CD4-positive, alpha-beta T cell treated with Interleukin-15 for 4 hours (primary cell): ENCODE results near the gene GSTK1.
"Not testable (repeated sequence)": the region's sequence is repeated elsewhere in the genome, so short reads cannot be mapped to it uniquely, and the experiment has no call there.

ENCODE experiments used
- DNase-seq: peaks from one replicate; pipeline ENCODE4 v3.0.0-alpha.2; 2020; ENCODE audit warnings: low spot score

Gene GSTK1

GRCh38 chr7:143279186-143280098 lies 16.2 kb downstream of the GSTK1 start:
- DNase-seq, result peak; percentile 72

GRCh38 chr7:143280160-143280559 lies 16.9 kb downstream of the GSTK1 start:
- DNase-seq, result no peak

- DNase-seq, result no peak
Observed at GRCh38 chr7:143280566-143280965, 17.3 kb downstream of the GSTK1 start.

- DNase-seq, result no peak
Observed at GRCh38 chr7:143281529-143281928, 18.3 kb downstream of the GSTK1 start.

GRCh38 chr7:143282124-143282523 lies 18.9 kb downstream of the GSTK1 start:
- DNase-seq, result no peak

GRCh38 chr7:143283381-143283780 lies 20.1 kb downstream of the GSTK1 start:
- no peak for DNase-seq

- DNase-seq, result no peak
Observed at GRCh38 chr7:143284591-143285469, 21.6 kb downstream of the GSTK1 start, which contains the start of gene TMEM139. TSS of gene TMEM139 (plus strand) at chr7:143284958. CDS start at chr7:143285958, 1,000 bp downstream.

GRCh38 chr7:143285470-143285778 lies 22.2 kb downstream of the GSTK1 start:
- DNase-seq, result no peak

GRCh38 chr7:143285806-143286521 lies 22.7 kb downstream of the GSTK1 start:
- DNase-seq, result no peak

- no peak for DNase-seq
Observed at GRCh38 chr7:143286522-143286890, 23.3 kb downstream of the GSTK1 start.

- DNase-seq, result no peak
Observed at GRCh38 chr7:143287339-143287934, 24.2 kb downstream of the GSTK1 start.

- peak; percentile 99 for DNase-seq
Observed at GRCh38 chr7:143287935-143288826, 24.9 kb downstream of the GSTK1 start, which contains the start of gene CASP2. TSS of gene CASP2 (plus strand) at chr7:143288351. CDS start at chr7:143288456, 105 bp downstream.

- no peak for DNase-seq
Observed at GRCh38 chr7:143288836-143289235, 25.6 kb downstream of the GSTK1 start.

- no peak for DNase-seq
Observed at GRCh38 chr7:143289421-143289820, 26.2 kb downstream of the GSTK1 start.

- not testable (repeated sequence) for DNase-seq
Observed at GRCh38 chr7:143289888-143290287, 26.6 kb downstream of the GSTK1 start.

GRCh38 chr7:143290293-143290692 lies 27.1 kb downstream of the GSTK1 start:
- no peak for DNase-seq

GRCh38 chr7:143292876-143293275 lies 29.6 kb downstream of the GSTK1 start:
- DNase-seq, result no peak

GRCh38 chr7:143295870-143296269 lies 32.6 kb downstream of the GSTK1 start:
- peak; percentile 19 for DNase-seq

- no peak for DNase-seq
Observed at GRCh38 chr7:143296686-143297085, 33.4 kb downstream of the GSTK1 start.

GRCh38 chr7:143299346-143299745 lies 36.1 kb downstream of the GSTK1 start:
- DNase-seq, result no peak

- DNase-seq, result peak; percentile 78
Observed at GRCh38 chr7:143299840-143300239, 36.6 kb downstream of the GSTK1 start.
